M059J (cell line): ENCODE measurements around the gene DDX51. TPM values are rescaled to one million over a fixed set of nuclear protein-coding genes. Genes with fewer than 3 reads are reported as not detected.

Experiments used
- DNase-seq: peaks from one replicate; pipeline ENCODE4 v3.0.0-alpha.2; 2012; ENCODE audit warnings: low read depth
- total RNA-seq: library from RNA; depleted of rRNA; stranded (reverse); fragments of >200 nt; shearing (Covaris generic); gene quantifications from 2 replicates; pipeline ENCODE4 v1.2.3, GENCODE V29; 2014

The DDX51 gene
- total RNA-seq, 1 experiment from 2014 or later = 4.8 TPM

- DNase-seq = no peak
These were observed 23.6 kb upstream of the DDX51 start for GRCh38 chr12:132167611-132168310.

GRCh38 chr12:132166801-132167591, 22.9 kb upstream of the DDX51 start:
- no peak for DNase-seq

GRCh38 chr12:132166093-132166492, 22.0 kb upstream of the DDX51 start:
- no peak for DNase-seq

- DNase-seq = no peak
These were observed 21.5 kb upstream of the DDX51 start for GRCh38 chr12:132165584-132165983.

GRCh38 chr12:132164426-132164825, 20.3 kb upstream of the DDX51 start:
- no peak for DNase-seq

GRCh38 chr12:132163911-132164288, 19.8 kb upstream of the DDX51 start:
- DNase-seq = no peak

GRCh38 chr12:132163041-132163910, 19.2 kb upstream of the DDX51 start:
- DNase-seq = no peak

GRCh38 chr12:132162508-132163031, 18.5 kb upstream of the DDX51 start:
- peak; percentile 94 for DNase-seq

- DNase-seq = no peak
These were observed 17.8 kb upstream of the DDX51 start for GRCh38 chr12:132161796-132162507.

- no peak for DNase-seq
These were observed 17.1 kb upstream of the DDX51 start for GRCh38 chr12:132161036-132161781.

GRCh38 chr12:132160601-132161035, 16.5 kb upstream of the DDX51 start:
- DNase-seq = no peak

GRCh38 chr12:132160016-132160415, 15.9 kb upstream of the DDX51 start:
- no peak for DNase-seq

GRCh38 chr12:132159555-132160003, 15.5 kb upstream of the DDX51 start:
- no peak for DNase-seq

- DNase-seq = no peak
These were observed 14.8 kb upstream of the DDX51 start for GRCh38 chr12:132158677-132159554.

GRCh38 chr12:132157733-132158409, 13.8 kb upstream of the DDX51 start:
- no peak for DNase-seq

GRCh38 chr12:132156573-132157325, 12.6 kb upstream of the DDX51 start:
- no peak for DNase-seq

GRCh38 chr12:132155771-132156572, 11.9 kb upstream of the DDX51 start:
- no peak for DNase-seq
